ENCODE measurements around the gene SMG1.
A peak's percentile ranks its signal among the peaks of the same experiment; 100 is the strongest.
"Not testable (repeated sequence)": the region's sequence is repeated elsewhere in the genome, so short reads cannot be mapped to it uniquely, and the experiment has no call there.

The SMG1 gene

DNA sequence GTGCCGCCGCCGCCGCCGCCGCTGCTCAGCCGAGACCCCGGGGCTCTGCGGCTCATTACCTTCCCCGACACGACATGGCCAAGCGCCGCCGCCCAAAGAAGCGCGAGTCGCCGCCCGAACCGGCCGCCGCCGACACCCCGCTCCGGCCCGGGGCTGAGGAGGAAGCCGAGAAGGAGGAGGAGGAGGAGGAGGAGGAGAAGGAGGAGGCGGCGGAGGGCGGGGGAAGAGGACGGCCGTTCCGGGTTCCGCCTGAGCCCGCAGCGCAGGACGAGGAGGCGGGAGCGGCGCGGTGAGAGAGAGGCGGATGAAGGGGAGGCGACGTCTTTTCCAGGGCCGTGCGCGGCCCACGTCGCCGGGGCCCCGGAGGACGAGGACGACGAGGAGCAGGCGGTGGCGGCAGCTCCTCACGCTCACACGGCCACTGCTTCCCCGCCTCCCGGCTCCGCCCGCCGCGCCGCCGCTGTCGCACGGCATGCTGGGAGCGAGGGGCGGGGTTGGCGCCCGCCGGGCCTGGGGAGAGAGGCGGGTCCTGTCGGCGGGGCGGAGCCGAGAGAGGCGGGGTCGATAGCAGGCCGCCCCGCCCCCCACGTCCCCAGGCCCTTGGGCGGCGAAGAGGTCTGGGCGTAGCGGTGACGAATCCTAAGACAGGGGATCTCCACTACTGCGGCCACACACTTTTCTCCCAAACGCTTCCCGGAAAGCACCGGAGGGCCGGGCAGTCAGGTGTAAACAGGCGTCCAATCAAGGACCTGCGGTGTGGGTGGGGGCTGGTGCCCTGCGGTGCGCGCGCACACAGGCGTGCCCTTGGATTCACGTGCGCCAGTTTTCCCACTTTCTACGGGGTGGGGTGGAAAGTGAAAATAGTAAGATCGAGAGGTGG, at the start of gene SMG1:
Gene SMG1, minus strand, starts transcription at position 423 of the 880 bp plus-strand sequence. Its CDS starts 367 bp downstream, at position 56.
- peak; percentile 72 for DNase-seq (ENCODE audit: low read depth)

DNA sequence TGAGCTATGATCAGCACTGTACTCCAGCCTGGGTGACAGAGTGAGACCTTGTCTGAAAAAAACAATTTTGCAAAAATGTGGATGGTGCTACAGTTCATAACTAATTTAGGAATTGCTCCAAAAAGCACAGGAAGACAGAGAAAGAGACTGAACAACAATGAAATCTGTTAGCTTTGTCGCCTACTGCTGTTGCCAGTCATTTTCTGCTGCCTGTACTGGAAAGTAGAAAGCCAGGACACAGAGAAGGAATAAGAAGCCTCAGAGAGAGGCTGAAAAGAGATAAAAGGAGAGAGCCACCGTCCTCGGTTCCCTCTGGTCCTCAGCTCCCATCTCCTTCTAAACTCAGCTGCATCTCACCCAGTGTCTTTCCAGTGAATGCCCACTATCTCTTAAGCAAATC, 48.9 kb upstream of the SMG1 start:
- DNase-seq (ENCODE audit: low read depth) = no peak

GRCh38 chr16:18969855-18970240, 43.6 kb upstream of the SMG1 start:
- DNase-seq (ENCODE audit: low read depth) = no peak

DNA sequence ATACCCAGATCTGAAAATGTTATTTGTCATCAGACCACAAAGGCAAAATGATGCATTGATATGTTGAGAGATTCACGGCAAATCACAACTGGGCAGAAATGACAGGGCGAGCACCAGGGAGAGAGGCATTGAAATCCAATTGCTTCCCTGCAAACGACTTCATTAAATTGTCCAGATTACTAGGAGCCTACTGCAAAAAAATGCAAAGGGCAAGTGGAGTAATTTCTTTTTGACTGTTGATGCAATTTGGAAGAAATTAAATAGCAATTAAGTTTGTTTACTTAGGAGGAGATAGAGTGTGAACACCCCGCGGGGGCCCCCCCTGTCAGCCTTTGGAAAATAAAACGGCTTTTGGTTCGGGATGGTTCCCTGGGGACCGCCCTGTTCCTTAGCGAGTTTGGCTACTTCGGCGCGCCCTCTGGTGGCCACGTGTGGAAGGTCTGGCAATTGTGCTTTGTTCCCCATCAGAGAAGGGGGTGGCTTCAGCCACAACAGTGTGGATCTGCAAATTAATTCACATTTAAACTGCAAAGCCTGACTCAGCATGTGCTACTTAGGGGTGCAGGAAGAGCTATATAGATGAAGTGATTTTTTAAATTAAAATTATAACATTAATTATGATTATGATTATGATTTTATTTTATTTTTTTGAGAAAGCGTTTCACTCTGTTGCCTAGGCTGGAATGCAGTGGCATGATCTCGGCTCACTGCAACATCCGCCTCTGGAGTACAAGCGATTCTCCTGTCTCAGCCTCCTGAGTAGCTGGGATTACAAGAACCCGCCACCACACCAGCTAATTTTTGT, 43.0 kb upstream of the SMG1 start:
- DNase-seq (ENCODE audit: low read depth) = peak; percentile 61

- no peak for DNase-seq (ENCODE audit: low read depth)
Observed at GRCh38 chr16:18966791-18967190, 40.6 kb upstream of the SMG1 start.

DNA sequence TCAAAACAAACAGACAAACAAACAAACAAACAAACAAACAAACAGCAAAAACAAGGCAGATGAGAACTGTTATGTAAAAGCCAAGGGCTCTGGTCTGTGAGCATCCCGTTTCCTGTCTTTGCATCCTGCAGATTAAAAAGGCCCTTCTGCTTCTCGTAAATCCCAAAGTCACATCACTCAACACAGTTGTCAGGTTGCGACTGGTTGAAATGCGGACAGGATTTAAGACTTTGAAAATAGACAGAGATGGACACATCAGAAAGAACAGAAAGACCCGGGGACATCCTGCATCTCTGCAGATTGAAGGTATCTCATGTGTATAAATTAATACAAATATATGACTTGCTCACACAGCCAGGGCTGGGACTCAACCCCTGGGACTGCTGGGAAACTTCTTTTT, 39.3 kb upstream of the SMG1 start:
- no peak for DNase-seq (ENCODE audit: low read depth)

DNA sequence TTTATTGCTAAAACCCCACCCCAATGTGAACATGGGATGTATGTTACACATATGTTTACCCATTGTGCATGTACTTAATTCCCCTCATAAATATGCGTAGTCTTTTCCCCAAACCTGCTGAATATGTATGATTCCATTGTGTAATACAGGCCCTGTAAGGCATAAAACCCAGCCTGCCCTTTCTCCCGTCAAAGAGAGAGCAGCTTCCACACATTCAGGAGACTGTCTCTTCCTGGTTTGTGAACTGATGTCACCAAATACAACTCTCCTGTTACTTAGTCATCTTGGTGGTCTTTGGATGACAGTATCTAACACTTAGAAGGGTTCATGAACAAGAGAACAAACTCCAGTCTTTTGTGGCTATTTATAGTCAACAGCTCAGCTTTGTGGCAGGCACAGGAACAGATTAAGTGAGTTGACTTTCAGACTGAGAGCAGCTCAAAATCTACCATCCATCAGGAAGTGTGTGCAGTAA, 32.9 kb upstream of the SMG1 start:
- no peak for DNase-seq (ENCODE audit: low read depth)

DNA sequence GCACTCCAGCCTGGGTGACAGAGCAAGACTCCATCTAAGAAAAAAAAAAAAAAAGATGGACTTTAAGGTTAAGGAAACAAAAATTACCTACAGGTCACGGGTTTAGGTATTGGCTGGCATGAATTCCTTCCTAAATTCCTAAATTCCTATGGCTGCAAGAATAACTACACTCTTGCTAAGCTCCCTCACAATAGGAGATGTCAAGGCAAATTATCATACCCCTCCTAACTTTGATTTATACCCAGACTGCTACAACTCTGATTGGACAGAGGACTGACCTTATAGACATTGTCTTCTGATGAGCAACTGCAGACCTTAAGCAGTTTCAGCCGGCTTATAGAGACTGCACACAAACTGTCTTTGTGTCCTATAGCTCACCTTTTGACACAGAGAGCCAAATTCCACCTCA, 32.4 kb upstream of the SMG1 start:
- DNase-seq (ENCODE audit: low read depth) = no peak

GRCh38 chr16:18956658-18957241, 30.5 kb upstream of the SMG1 start:
- DNase-seq (ENCODE audit: low read depth) = not testable (repeated sequence)

DNA sequence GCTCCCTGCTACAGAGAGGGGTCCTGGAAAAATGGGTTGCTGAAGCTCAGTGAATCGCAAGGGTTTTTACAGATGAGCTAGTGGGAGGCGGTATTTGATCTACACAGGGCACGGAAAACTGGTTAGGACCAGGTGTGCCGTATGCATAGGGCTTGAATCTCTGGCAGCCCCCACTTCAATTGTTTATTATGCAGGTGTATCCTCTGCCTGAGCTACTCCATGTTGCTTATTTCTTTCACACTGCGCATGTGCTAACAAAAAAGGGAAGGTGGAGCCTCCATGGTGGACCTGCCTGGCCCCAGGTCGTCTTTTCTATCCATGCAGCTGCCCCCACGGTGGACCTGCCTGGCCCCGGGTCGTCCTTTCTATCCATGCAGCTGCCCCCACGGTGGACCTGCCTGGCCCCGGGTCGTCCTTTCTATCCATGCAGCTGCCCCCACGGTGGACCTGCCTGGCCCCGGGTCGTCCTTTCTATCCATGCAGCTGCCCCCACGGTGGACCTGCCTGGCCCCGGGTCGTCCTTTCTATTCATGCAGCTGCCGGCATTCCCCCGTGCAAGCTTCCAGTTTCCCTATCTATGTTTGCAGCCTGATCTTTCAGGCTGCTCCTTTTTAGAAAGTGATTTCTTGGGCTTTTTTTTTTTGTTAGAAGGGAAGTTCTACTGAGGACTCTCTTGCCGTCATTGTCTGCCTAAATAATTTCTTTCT, 29.8 kb upstream of the SMG1 start:
- not testable (repeated sequence) for DNase-seq (ENCODE audit: low read depth)

- no peak for DNase-seq (ENCODE audit: low read depth)
Observed at GRCh38 chr16:18953547-18953946, 27.3 kb upstream of the SMG1 start.

GRCh38 chr16:18950469-18951185, 24.4 kb upstream of the SMG1 start:
- no peak for DNase-seq (ENCODE audit: low read depth)

- DNase-seq (ENCODE audit: low read depth) = no peak
Observed at GRCh38 chr16:18948372-18949020, 22.3 kb upstream of the SMG1 start.

DNA sequence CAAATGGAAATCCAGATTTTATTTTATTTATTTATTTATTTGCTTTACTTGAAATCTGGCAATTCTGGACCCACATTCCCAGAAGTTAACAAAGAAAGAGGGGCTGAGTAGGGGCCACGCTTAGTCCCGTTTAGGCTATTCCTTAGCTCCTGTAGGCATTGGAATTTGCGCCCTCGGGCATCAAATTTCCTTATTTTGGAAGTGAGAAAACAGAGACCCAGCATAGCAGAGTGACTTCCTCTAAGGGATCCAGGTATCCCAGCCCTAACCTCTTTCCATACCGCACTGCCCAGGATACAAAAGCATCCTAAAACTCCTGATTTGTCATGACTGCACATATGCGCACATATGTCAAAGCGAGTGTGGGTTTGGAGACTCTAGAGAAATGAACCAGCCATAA, 19.0 kb upstream of the SMG1 start:
- DNase-seq (ENCODE audit: low read depth) = no peak

DNA sequence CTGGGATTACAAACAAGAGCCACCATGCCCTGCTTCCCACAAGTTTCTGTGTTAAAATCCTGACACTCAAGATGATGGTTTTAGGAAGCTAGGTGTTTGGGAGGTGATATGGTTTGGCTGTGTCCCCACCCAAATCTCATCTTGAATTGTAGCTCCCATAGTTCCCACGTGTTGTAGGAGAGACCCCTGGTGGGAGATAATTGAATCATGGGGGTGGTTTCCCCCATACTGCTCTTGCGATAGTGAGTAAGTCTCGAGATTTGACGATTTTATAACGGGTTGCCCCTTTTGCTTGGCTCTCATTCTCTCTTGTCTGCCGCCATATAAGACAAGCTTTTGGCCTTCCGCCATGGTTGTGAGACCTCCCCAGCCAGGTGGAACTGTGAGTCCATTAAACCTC, 17.2 kb upstream of the SMG1 start:
- no peak for DNase-seq (ENCODE audit: low read depth)

- no peak for DNase-seq (ENCODE audit: low read depth)
Observed at GRCh38 chr16:18942061-18942460, 15.9 kb upstream of the SMG1 start.

- no peak for DNase-seq (ENCODE audit: low read depth)
Observed at GRCh38 chr16:18941471-18941870, 15.3 kb upstream of the SMG1 start.

GRCh38 chr16:18938986-18939385, 12.8 kb upstream of the SMG1 start:
- no peak for DNase-seq (ENCODE audit: low read depth)

- DNase-seq (ENCODE audit: low read depth) = no peak
Observed at GRCh38 chr16:18937390-18937789, 11.2 kb upstream of the SMG1 start.

- DNase-seq (ENCODE audit: low read depth) = no peak
Observed at GRCh38 chr16:18936727-18937340, 10.6 kb upstream of the SMG1 start.

All from stromal cell of bone marrow (primary cell).